NCI-H1436 treated with DMSO at 0.1 percent for 48 hours (cell line): ENCODE data around the gene BICRAL.
"Not testable (repeated sequence)": the region's sequence is repeated elsewhere in the genome, so short reads cannot be mapped to it uniquely, and the experiment has no call there.

ENCODE experiments used
- DNase-seq: peaks from one replicate; lab custom pipeline; 2025; lab: John Stamatoyannopoulos, UW

Gene BICRAL

DNA sequence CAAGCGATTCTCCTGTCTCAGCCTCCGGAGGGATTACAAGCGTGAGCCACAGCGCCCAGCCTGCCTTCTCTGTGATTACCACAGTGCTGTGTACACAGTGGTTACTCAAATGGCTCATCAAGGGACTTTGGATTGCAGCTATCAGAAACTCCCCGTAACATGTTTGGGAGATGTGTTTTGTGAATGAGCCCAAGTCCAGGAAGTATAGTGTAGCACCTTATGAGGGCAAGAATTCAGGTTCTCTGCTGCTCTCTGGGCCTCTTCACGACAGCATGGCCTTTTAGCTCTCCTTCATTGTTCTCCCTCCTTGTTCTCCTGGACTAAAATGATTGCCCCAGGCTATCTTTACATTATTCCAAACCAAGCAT, 63.5 kb downstream of the BICRAL start:
- peak; percentile 16 for DNase-seq

DNA sequence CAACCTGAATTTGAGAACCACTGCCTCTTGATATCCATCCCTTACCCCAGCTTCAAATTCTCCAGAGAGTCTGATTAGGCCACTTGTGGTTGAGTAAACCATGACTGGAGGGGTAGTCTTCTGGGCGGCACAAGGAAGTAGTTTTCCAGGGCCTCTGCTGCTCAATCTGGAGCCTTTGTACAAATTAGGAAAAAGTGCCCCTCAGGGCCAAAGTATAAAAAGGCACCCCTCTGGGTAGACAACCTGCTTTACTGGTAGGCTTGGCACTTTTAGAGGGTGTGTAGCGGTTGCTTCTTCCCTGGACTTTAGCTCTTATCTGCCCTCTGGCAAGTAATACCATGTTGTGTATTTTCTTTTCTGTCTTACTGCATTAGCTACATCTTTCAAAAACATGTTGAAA, 64.7 kb downstream of the BICRAL start:
- no peak for DNase-seq

DNA sequence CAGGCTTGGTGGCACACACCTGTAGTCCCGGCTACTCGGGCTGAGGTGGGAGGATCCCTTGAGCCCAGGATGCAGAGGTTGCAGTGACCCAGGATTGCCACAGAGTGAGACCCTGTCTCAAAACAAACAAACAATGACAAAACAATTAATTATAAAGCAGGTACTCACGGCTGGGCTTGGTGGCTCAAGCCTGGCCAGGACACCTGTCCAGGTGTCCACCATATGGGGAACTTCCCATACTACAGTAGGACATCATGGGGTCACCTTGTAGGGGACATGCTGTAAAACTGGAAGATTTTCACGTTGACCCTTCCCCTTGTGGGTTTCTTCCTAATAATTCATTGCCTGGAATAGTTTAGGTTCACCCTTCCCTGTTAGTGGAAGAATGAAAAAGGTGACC, 66.8 kb downstream of the BICRAL start:
- no peak for DNase-seq

DNA sequence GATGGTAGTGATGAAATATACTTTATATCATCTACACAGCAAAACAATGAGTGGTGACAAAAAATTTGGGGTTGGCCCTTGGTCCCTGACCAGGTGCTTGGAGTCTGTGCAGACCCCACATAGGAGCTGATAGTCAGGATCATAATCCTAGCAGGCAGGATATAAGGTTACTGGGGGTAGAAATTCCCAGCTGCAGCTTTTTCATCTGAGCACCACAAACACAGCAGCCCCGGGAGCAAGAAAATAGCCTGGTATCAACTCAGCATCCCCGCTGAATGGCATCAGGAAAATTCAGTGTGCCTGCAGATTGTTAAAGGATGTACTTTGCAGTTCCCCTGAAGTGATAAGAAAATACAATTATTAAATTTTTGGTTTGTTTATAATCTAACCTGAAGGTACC, 69.7 kb downstream of the BICRAL start:
- no peak for DNase-seq

DNA sequence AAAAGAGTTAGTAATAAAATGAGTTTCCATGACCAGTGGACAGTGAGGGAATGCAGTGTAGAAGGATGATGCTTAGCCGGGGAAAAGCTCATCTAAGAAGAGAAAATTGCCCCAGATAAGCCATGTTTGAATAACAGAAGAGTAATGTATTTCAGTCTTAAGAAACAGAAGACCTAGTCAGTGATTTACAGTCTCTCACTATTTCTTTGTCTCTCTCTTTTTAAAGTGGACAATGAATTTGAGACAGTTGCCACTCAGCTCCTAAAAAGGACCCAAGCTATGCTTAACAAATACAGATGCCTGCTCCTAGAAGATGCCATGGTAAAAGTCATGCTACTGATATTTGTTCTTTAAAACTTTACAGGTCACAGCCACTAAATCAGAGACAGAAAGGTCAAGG, 78.2 kb downstream of the BICRAL start:
- no peak for DNase-seq

DNA sequence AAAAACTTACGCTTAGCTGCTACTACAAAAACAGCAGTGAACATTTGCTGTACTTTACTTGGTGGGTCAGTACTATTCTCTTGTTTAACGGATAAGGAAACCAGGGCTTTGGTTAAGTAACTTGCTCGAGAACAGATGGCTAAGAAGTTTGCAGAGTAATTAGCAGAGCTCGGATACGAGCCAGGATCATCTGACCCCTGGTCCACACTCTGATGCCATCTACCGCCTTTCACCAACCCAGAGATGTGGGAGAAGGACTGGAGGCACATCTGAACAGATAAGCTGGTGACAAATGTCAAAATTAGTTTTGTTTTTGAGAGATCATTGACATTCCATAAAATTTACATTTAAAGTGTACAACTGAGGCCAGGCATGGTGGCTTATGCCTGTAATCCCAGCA, 78.6 kb downstream of the BICRAL start:
- DNase-seq, result no peak

DNA sequence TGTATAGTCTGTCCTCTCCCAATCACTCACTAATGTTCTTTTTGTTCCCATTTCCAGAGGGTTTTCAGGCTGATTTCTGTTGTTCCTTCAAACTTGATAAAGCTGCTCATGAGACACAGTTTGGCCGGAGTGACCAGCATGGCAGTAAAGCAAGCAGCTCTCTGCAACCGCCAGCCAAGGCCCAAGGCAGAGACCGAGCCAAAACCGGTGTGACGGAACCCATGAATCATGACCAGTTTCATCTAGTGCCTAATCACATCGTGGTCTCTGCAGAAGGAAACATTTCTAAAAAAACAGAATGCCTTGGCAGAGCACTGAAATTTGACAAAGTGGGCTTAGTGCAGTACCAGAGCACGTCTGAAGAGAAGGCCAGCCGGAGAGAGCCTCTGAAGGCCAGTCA, 82.8 kb downstream of the BICRAL start:
- no peak for DNase-seq

DNA sequence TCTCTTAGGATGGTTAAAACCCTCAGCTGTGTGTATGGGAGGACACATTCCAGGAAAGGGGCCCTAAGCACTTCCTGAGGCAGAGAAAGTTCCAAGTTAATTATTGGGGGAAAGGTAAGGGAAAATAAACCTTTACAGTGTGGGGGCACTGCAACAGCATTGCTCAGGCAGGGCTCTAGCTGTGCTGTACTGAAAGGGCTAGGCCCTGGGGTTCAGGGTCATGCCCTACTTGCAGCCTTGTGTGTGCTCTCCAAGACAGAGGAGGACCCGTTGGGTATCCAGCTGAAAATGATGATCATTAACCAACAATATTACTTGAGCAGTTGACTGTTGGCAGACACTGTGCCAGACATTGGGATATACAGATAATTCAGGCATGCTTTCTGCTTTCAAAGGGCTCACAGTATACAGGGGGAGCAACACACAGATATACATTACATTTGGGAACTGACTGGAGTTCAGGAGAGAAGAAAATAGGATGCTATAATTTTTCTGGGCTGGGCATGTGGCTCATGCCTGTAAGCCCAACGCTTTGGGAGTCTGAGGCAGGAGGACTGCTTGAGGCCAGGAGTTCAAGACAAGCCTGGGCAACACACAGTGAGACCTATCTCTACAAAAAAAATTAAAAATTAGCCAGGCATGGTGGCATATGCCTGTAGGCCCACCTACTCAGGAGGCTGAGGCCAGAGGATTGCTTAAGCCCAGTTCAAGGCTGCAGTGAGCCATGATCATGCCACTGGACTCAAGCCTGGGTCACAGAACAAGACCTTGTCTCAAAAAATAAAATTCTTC, 88.5 kb downstream of the BICRAL start:
- DNase-seq, result no peak

DNA sequence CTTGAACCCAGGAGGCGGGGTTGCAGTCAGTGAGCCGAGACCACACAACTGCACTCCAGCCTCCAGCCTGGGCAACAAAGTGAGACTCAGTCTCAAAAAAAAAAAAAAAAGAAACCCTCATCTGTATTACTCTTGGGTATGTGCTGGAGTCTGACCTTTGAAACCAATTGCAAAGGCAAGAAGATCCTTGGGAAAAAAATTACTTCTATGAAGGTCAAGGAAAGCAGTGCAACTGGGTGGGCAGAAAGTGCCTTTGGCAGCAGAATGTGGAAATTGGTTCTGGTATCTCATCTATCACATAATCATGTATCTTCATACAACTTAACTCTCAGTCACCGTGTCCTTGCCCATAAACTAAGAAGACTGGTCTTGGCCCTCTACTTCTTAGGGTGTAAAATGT, 89.9 kb downstream of the BICRAL start:
- DNase-seq, result no peak

DNA sequence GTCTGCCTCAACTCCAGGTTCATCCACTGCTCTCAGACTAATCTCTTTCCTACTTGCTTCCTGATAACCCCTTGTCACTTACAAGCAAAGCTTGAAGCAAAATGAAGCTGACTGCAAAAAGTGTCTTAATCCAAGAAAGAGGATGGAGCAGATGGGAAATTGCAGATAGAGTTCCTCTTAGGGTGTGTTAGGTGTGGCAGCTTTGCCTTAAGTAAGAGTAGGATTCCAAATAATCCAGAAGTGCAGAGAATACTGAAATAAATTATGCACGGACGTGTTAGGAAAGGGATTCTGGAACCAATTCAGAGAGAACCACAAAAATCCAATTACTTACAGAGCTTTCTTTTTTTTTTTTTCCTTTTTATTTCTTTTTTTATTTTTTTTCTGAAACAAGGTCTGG, 91.5 kb downstream of the BICRAL start:
- no peak for DNase-seq

DNA sequence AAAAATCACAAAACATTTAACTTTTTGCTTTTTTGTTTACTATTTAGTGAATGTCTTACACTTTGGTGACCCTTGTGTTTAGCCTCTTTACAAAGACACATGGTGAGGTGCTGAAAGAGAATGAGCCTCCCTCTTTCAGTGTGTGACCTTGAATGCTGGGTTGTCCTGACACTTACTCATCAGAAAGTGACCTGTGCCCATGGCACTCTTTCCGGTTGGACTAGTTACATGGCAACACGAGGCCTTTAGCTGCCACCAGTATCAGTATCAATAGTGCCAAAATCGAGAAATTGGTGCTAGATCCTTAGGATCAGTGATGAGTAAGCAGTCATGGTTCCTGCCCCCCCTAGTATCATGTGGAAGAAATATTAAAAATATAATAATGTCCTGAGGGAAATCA, 95.8 kb downstream of the BICRAL start:
- DNase-seq, result no peak

DNA sequence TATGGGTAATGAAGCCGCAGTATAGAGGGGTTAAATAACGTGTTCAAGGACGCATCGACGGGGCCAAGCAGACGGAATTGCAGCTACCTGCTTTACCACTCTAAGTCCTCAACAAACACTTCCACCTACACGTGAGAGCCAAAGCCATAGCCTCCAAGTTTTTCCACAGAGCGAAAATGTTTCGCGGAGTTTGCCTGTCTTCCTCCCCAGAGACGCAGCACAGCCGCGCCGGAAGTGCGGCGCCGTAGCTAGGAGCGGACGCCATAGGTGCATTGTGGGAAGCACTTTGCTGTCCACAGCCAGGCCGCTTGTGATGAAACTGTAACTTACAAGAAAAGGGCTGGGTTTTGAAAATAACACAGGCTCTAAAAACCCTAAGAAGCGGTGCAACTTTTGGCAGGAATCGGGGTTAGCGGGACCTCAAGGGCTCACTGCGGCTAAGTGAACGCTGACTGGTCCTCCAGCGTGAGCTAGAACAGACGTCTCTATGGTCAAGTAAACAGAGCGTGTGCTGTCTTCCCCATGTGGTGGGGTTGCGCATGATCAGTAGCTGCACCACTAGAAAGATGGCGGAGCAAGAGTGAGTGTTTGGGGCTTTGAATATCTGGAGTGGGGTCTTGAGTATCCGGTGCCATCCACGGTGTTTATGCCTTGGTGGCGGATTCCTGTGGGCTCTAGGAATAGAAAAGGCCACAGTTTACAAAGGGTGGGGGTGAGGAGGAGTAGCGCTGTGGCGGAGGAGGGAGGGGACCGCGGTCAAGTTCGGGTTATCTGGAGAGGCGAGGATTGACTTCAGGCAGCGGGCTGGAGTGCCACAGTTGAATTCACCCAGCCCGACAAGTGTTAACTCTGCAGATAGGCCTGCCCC, 97.8 kb downstream of the BICRAL start, which contains the start of gene RPL7L1:
TSS of gene RPL7L1 (plus strand) at position 245 of the 868 bp plus-strand sequence. CDS start at position 540, 295 bp downstream.
- peak; percentile 61 for DNase-seq

DNA sequence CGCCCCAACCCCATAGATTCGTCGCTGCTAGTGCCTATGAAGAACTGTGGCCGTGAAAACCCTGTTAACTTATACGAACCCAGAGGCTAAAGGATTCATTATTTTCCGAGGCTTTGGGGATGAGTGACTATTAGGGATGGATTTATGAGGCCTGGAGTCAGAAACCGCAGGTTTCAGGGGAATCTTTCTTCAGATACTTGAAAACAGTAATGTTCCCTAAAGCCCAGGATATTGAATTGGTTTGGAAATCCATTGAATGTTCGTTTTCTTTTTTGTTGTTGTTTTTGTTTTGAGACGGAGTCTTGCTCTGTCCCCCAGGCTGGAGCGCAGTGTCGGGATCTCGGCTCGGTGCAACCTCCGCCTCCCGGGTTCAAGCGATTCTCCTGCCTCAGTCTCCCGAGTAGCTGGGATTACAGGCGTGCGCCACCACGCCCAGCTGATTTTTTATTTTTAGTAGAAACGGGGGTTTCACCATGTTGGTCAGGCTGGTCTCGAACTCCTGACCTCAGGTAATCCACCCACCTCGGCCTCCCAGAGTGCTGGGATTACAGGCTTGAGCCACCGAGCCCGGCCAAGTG, 98.5 kb downstream of the BICRAL start:
- not testable (repeated sequence) for DNase-seq

DNA sequence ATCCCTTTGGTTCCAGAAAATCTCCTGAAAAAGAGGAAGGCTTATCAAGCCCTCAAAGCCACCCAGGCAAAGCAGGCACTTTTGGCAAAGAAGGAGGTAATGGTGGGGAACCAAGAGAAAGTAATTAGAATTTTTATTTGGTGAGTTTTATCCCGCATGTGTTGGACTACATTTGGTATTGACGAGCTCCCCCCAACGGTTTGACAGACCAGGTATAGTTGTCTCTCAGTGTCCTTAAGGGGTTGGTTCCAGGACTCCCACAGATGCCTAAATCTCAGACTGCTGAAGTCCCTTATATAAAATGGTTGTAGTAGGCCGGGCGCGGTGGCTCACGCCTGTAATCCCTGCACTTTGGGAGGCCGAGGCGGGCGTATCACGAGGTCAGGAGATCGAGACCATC, 99.0 kb downstream of the BICRAL start:
- not testable (repeated sequence) for DNase-seq

DNA sequence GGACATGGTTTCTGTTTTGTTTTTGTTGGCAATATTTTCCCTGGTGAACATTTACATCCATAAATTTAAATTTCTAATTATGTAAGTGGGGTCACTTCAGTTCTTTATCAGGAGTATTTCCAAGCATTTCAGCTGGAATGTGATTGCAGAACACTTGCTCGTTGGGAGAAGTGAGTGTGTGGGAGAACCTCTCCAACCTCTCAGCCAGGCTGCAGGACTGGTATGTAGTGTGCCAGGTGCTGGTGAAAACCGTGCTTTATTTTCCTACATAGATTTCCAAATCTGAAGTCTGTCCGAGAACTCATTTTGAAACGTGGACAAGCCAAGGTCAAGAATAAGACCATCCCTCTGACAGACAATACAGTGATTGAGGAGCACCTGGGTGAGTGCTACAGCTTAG, 103.8 kb downstream of the BICRAL start:
- DNase-seq, result no peak

DNA sequence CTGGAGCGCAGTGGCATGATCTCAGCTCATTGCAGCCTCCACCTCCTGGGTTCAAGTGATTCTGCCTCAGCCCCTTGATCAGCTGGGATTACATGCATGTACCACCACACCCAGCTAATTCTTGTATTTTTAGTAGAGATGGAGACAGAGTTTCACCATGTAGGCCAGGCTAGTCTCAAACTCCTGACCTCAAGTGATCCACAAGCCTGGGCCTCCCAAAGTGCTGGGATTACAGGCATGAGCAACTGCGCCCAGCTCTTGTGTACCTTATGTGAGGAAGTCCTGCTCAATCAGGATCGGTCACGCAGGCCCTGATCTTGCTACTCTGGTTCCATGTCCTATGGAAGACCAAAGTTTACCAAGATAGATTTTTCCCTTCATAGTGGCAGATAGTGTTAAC, 106.3 kb downstream of the BICRAL start:
- DNase-seq, result not testable (repeated sequence)

DNA sequence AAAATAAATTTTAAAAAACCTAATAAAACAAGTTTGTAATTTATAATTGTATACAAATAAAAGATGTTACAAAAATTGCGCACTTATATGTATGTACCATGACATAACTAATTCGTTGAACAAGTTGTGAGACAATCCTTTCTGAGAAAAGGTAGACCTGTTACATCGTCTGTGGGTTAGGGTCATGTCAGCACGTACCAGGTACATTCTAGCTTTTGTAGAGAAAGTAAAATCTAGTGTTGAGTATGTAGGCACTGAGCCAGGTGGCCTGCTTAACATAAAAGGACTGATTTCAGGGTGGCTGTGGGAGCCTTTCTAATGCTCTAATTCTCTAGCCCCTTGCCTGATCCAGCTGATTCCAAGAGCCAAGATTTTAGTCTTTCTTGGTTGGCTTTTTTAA, 108.0 kb downstream of the BICRAL start:
- DNase-seq, result no peak

DNA sequence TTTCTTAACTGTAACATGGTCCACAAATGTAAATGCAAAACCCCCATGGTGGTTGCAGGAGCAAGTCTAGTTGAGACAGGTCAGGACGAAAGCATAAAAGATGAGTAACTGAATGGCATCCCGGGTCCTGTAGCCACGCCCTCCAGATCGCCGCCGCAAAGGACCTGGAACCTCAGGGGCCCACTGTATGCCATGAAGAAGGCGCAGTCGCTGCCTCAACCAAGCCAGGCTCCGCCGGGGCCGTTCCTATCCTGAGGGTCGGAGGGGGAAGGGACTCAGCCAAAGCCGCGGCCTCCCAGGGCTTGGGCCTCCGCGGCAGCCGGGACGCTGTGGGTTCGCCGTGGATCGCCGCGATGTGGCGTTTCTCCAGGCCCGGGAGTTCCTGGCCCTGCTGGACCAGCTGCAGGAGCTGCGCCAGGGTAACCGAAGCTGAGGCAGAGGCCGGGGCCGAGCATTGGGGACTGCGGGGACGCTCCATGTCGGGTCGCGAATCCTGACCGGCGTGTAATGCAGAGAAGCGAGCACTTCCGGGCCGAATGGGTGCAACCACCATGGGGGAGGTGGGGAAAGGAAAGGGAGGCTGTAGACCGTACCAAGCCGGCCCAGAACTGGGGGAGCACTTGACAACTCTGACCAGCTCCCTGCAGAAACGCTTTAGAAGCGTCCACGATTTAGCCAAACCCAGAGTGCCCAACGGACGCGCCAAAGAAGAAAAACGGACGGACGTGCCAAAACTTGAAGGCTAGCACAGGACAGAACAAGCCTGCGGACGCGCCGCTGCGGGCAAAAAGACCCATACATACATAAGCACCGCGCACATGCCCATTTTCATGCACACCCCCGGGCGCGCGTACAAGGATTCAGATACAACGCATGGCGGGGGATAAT, 108.7 kb downstream of the BICRAL start:
- peak; percentile 62 for DNase-seq

DNA sequence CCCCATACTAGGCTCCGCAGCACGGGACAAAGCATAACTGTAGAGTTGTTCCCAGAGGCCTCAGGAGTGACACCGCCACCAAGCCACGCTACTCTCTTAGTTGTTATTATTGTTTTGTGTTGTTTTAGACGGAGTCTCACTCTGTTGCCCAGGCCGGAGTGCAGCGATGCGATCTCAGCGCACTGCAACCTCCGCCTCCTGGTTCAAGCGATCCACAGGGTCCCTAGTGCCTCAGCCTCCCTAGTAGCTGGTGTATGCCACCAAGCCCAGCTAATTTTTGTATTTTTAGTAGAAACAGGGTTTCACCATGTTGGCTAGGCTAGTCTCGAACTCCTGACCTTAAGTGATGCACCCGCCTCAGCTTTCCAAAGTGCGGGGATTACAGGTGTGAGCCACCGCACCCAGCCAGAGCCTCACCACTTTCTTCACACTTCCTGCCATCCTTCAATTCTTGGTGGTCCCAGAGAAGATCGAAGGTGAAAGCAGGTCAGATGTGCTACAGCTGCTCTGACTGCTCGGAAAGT, 109.4 kb downstream of the BICRAL start:
- DNase-seq, result no peak

DNA sequence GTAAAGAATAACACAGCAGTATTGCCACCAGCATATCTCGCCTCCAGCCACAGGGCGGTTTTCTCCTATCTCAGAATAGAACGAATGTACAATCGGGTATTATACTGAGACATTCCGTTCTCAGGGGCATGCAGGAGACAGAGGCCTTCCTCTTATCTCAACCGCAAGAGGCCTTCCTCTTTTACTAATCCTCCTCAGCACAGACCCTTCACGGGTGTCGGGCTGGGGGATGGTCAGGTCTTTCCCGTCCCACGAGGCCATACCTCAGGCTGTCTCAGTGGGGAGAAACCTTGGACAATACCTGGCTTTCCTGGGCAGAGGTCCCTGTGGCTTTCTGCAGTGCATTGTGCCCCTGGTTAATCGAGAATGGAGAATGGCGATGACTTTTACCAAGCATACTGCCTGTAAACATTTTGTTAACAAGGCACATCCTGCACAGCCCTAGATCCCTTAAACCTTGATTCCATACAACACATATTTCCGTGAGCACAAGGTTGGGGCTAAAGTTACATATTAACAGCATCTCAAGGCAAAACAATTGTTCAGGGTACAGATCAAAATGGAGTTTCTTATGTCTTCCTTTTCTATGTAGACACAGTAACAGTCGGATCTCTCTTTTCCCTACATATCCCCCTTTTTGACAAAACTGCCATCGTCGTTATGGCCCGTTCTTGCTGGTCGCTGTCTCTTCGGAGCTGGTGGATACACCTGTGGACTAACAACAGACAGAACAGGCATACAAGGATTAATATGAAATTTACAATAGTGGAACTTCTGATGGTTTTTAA, 112.4 kb downstream of the BICRAL start:
- DNase-seq, result not testable (repeated sequence)
